Measurements from ENCODE around the gene BCAS4. TPM values are rescaled to one million over a fixed set of nuclear protein-coding genes. Genes with fewer than 3 reads are reported as not detected.

BCAS4 gene
- total RNA-seq, 1 experiment from 2014 or later, result 29.9 TPM

DNA sequence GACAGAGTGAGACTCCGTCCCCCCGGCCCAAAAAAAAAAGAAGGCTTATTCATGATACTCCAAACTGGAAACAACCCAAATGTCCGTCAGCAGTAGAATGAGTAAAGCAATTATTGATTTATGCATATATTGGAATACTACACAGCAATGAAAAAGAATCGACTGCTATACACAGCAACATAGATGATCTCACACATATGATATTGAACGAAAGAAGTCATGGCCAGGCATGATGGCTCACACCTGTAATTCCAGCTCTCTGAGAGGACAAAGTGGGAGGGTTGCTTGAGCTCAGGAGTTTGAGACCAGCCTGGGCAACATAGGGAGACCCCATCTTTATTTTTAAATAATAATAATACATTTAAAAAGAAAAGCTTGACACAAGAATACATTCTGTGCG, 28.5 kb downstream of the BCAS4 start:
- H3K4me1 ChIP-seq, result peaks cover 4% of the 10 kb centered on the region; the same call in 1 of the 2 replicates

GRCh38 chr20:50824137-50824536, 29.3 kb downstream of the BCAS4 start:
- H3K36me3 Mint-ChIP-seq (ENCODE audit: insufficient read depth, unreplicated experiment), result no peaks in the 10 kb centered on the region
- no peaks in the 10 kb centered on the region for H3K4me1 Mint-ChIP-seq (ENCODE audit: low read depth, unreplicated experiment)
- ChIA-PET POLR2A (no interaction called here), CTCF (no interaction called here)
- no TSS peak for BruUV-seq (replicated peaks)
- Histone ChIP-seq H3K27me3 (replicated peaks; ENCODE audit: control insufficient read depth, insufficient read depth, low read length) (no peaks in the 10 kb centered on the region), H3K4me3 (ENCODE audit: low read depth, low read length) (no peak overlapping the region), H3K9me3 (no peaks in the 10 kb centered on the region), H3K4me1 (no peaks in the 10 kb centered on the region), H3K36me3 (ENCODE audit: control insufficient read depth, insufficient read depth, low read length) (0 out of 2 replicates have a peak, but pooled peaks cover 2% of the 10 kb centered on the region)
- no peak for TF ChIP-seq CTCF (IDR thresholded peaks at IDR 0.05; ENCODE audit: insufficient read depth in 1 of 2, low read depth in 1 of 2, low read length in 1 of 2, severe bottlenecking in 1 of 2, unreplicated experiment in 1 of 2)
- intact Hi-C loops (cut with micrococcal nuclease; ENCODE audit: unreplicated experiment), result no loop called here
- no peaks in the 10 kb centered on the region for H3K9me3 Mint-ChIP-seq (ENCODE audit: unreplicated experiment)
- no peak overlapping the region for H3K27ac Mint-ChIP-seq (ENCODE audit: unreplicated experiment)
- DNase-seq, result no peak
- no peak overlapping the region for H3K4me3 Mint-ChIP-seq (ENCODE audit: unreplicated experiment)
- H3K27me3 Mint-ChIP-seq (ENCODE audit: insufficient read depth, unreplicated experiment), result no peaks in the 10 kb centered on the region

More for the DNA sequence above, 28.5 kb downstream of the BCAS4 start:
- intact Hi-C loops (cut with micrococcal nuclease; ENCODE audit: unreplicated experiment), result no loop called here
- H3K4me3 Mint-ChIP-seq (ENCODE audit: unreplicated experiment), result no peak overlapping the region
- H3K9me3 ChIP-seq, result no peaks in the 10 kb centered on the region
- H3K4me1 Mint-ChIP-seq (ENCODE audit: low read depth, unreplicated experiment), result peaks cover 5% of the 10 kb centered on the region
- no peak for DNase-seq
- H3K27ac Mint-ChIP-seq (ENCODE audit: unreplicated experiment), result no peak overlapping the region
- H3K36me3 Mint-ChIP-seq (ENCODE audit: insufficient read depth, unreplicated experiment), result peaks cover 5% of the 10 kb centered on the region
- no peaks in the 10 kb centered on the region for H3K36me3 ChIP-seq (ENCODE audit: control insufficient read depth, insufficient read depth, low read length)
- no peaks in the 10 kb centered on the region for H3K27me3 Mint-ChIP-seq (ENCODE audit: insufficient read depth, unreplicated experiment)
- no TSS peak for BruUV-seq (replicated peaks)
- CTCF ChIA-PET, result interaction anchor here (1.0 kb wide), 1 partner anchor 30 kb away, joined by 4 read pairs; no protein-coding TSS in a partner anchor
- no peaks in the 10 kb centered on the region for H3K27me3 ChIP-seq (replicated peaks; ENCODE audit: control insufficient read depth, insufficient read depth, low read length)
- POLR2A ChIA-PET, result no interaction called here
- H3K4me3 ChIP-seq (ENCODE audit: low read depth, low read length), result no peak overlapping the region
- no peak for TF ChIP-seq CTCF (IDR thresholded peaks at IDR 0.05; ENCODE audit: insufficient read depth in 1 of 2, low read depth in 1 of 2, low read length in 1 of 2, severe bottlenecking in 1 of 2, unreplicated experiment in 1 of 2)
- no peaks in the 10 kb centered on the region for H3K9me3 Mint-ChIP-seq (ENCODE audit: unreplicated experiment)

DNA sequence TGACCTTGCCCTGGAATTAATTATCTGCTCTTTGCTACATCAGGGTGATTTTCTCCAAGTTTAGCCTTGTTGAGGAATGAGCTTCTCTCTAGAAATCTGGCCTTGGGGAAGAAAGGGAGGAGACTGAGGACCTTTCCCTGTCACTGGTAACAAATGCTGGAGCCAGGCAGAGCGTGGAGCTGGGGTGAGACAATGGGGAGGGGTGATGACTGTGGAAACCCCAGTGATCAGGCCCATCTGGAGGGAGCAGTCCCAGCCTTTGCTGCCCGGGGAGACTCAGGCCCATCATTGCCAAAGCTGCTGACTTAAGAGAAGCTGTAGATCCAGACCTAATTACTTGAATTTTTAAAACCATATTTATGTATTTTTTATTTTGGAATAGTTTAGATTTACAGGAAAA, 31.3 kb downstream of the BCAS4 start:
- Mint-ChIP-seq H3K4me1 (ENCODE audit: low read depth, unreplicated experiment) (no peaks in the 10 kb centered on the region), H3K9me3 (ENCODE audit: unreplicated experiment) (no peaks in the 10 kb centered on the region), H3K4me3 (ENCODE audit: unreplicated experiment) (no peak overlapping the region), H3K36me3 (ENCODE audit: insufficient read depth, unreplicated experiment) (peaks cover under 1% of the 10 kb centered on the region), H3K27ac (ENCODE audit: unreplicated experiment) (no peak overlapping the region), H3K27me3 (ENCODE audit: insufficient read depth, unreplicated experiment) (no peaks in the 10 kb centered on the region)
- no peak for TF ChIP-seq CTCF (IDR thresholded peaks at IDR 0.05; ENCODE audit: insufficient read depth in 1 of 2, low read depth in 1 of 2, low read length in 1 of 2, severe bottlenecking in 1 of 2, unreplicated experiment in 1 of 2)
- no peak overlapping the region for H3K4me3 ChIP-seq (ENCODE audit: low read depth, low read length)
- H3K9me3 ChIP-seq, result no peaks in the 10 kb centered on the region
- POLR2A ChIA-PET, result interaction anchor here (1.0 kb wide), 1 partner anchor 42 kb away, joined by 4 read pairs; no protein-coding TSS in a partner anchor
- no peaks in the 10 kb centered on the region for H3K4me1 ChIP-seq
- H3K36me3 ChIP-seq (ENCODE audit: control insufficient read depth, insufficient read depth, low read length), result 0 out of 2 replicates have a peak, but pooled peaks cover 2% of the 10 kb centered on the region
- intact Hi-C loops (cut with micrococcal nuclease; ENCODE audit: unreplicated experiment), result no loop called here
- CTCF ChIA-PET, result interaction anchor here (0.7 to 1.0 kb wide), 3 partner anchors 31 to 86 kb away, joined by 3 to 6 read pairs (median 4); partner anchors contain the start of gene BCAS4
- BruUV-seq (replicated peaks), result no TSS peak
- no peak for DNase-seq
- H3K27me3 ChIP-seq (replicated peaks; ENCODE audit: control insufficient read depth, insufficient read depth, low read length), result no peaks in the 10 kb centered on the region

Data from Caco-2 (cell line).